ENCODE data around the gene CNTN1. TPM values are rescaled to one million over a fixed set of nuclear protein-coding genes. Genes with fewer than 3 reads are reported as not detected.

Gene CNTN1
- total RNA-seq, 1 experiment from 2014 or later, result 6.5 TPM

GRCh38 chr12:41018010-41018409 lies 325.8 kb downstream of the CNTN1 start:
- H2BK12ac ChIP-seq (ENCODE audit: insufficient read length, low read depth, low read length), result no peak overlapping the region
- no peaks in the 10 kb centered on the region for H4K20me1 ChIP-seq (ENCODE audit: control insufficient read depth, insufficient read depth, insufficient read length)
- no peaks in the 10 kb centered on the region for H3K23me2 ChIP-seq (ENCODE audit: insufficient read length, low read depth, low read length, poor library complexity, severe bottlenecking)
- H3K27me3 Mint-ChIP-seq (ENCODE audit: low read depth), result no peaks in the 10 kb centered on the region
- H4K5ac ChIP-seq (ENCODE audit: insufficient read length, low read depth, low read length), result no peak overlapping the region
- no peak overlapping the region for H2AK5ac ChIP-seq (ENCODE audit: insufficient read length, low read length)
- peaks cover 0 to under 1% (median 0%) of the 10 kb centered on the region in 3 experiments; a peak in 1 of 7 replicates for H3K36me3 Mint-ChIP-seq (ENCODE audit: insufficient read depth in 1 of 3, low read depth in 3 of 3)
- no peaks in the 10 kb centered on the region for H3K4me1 ChIP-seq (ENCODE audit: insufficient read depth, low read length)
- H3K4ac ChIP-seq (ENCODE audit: low read depth, low read length), result no peak overlapping the region
- no peak overlapping the region for H2BK15ac ChIP-seq (ENCODE audit: low read depth, low read length)
- H4K91ac ChIP-seq (ENCODE audit: insufficient read length, low read depth, low read length), result no peak overlapping the region
- peaks cover 0 to 4% of the 10 kb centered on the region in 2 experiments; a peak in 3 of 5 replicates for H3K9me3 Mint-ChIP-seq
- H3T11ph ChIP-seq (ENCODE audit: low read length), result no peak overlapping the region
- no peak overlapping the region for H2AFZ ChIP-seq (ENCODE audit: low read length)
- H3K27me3 ChIP-seq (ENCODE audit: insufficient read depth, low read length), result no peaks in the 10 kb centered on the region
- H3K79me1 ChIP-seq (ENCODE audit: insufficient read depth, low read depth, low read length, poor library complexity, severe bottlenecking), result no peaks in the 10 kb centered on the region
- no peak overlapping the region for H2BK120ac ChIP-seq (ENCODE audit: low read depth, low read length, poor library complexity, severe bottlenecking)
- H3K27ac ChIP-seq (ENCODE audit: insufficient read length, low read depth, low read length), result no peak overlapping the region
- no peak for DNase-seq
- H3K79me2 ChIP-seq (ENCODE audit: insufficient read depth, low read length), result no peaks in the 10 kb centered on the region
- H3K23ac ChIP-seq (ENCODE audit: insufficient read length, low read depth, low read length), result no peak overlapping the region
- H2BK5ac ChIP-seq (ENCODE audit: insufficient read length, low read length), result no peak overlapping the region
- no peak overlapping the region for H3K14ac ChIP-seq (ENCODE audit: insufficient read depth, low read length)
- no peaks in the 10 kb centered on the region for H3K4me1 Mint-ChIP-seq
- no peaks in the 10 kb centered on the region for H3K9me3 ChIP-seq (ENCODE audit: control insufficient read depth, low read depth, low read length)
- no CpG with 5 or more reads among the region's 5 CpGs for WGBS (ENCODE audit: extremely low coverage, insufficient read length, low lambda C conversion rate)
- H4K8ac ChIP-seq (replicated peaks; ENCODE audit: insufficient read length, low read depth, low read length), result no peak overlapping the region
- H3K4me3 Mint-ChIP-seq, result no peak overlapping the region
- no peak overlapping the region for H3K56ac ChIP-seq (ENCODE audit: insufficient read length, low read depth, low read length)
- H3K9ac ChIP-seq (ENCODE audit: extremely low read depth, insufficient read length, low read length), result no peak overlapping the region
- H2BK20ac ChIP-seq (ENCODE audit: low read depth, low read length, poor library complexity, severe bottlenecking), result no peak overlapping the region
- H3K4me2 ChIP-seq (ENCODE audit: insufficient read depth, insufficient read length, low read length), result no peak overlapping the region
- no peak overlapping the region for H3K27ac Mint-ChIP-seq
- TF ChIP-seq CTCF (conservative IDR thresholded peaks at IDR 0.05), result no peak
- no peak overlapping the region for H3K18ac ChIP-seq (ENCODE audit: insufficient read length, low read depth, low read length)

Data from H9 (cell line).